ENCODE results near the gene PARVA. TPM values are rescaled to one million over a fixed set of nuclear protein-coding genes. Genes with fewer than 3 reads are reported as not detected.
"Not testable (repeated sequence)": the region's sequence is repeated elsewhere in the genome, so short reads cannot be mapped to it uniquely, and the experiment has no call there.

The PARVA gene
- total RNA-seq, 1 experiment from 2014 or later: 47.8 TPM

- DNase-seq (ENCODE audit: low read depth): no peak
These were observed 126.5 kb downstream of the PARVA start for GRCh38 chr11:12503886-12504285.

GRCh38 chr11:12505183-12505582 lies 127.8 kb downstream of the PARVA start:
- DNase-seq (ENCODE audit: low read depth): no peak

- peak; percentile 26 for DNase-seq (ENCODE audit: low read depth)
These were observed 129.1 kb downstream of the PARVA start for GRCh38 chr11:12506404-12506921.

GRCh38 chr11:12507391-12507790 lies 130.0 kb downstream of the PARVA start:
- no peak for DNase-seq (ENCODE audit: low read depth)

GRCh38 chr11:12508151-12508751 lies 130.9 kb downstream of the PARVA start:
- peak; percentile 32 for DNase-seq (ENCODE audit: low read depth)

GRCh38 chr11:12509371-12509770 lies 132.0 kb downstream of the PARVA start:
- DNase-seq (ENCODE audit: low read depth): no peak

GRCh38 chr11:12512132-12512531 lies 134.8 kb downstream of the PARVA start:
- no peak for DNase-seq (ENCODE audit: low read depth)

GRCh38 chr11:12512826-12513395 lies 135.5 kb downstream of the PARVA start:
- DNase-seq (ENCODE audit: low read depth): no peak

GRCh38 chr11:12516387-12517105 lies 139.2 kb downstream of the PARVA start:
- DNase-seq (ENCODE audit: low read depth): no peak

- no peak for DNase-seq (ENCODE audit: low read depth)
These were observed 139.9 kb downstream of the PARVA start for GRCh38 chr11:12517306-12517705.

GRCh38 chr11:12517741-12518140 lies 140.4 kb downstream of the PARVA start:
- no peak for DNase-seq (ENCODE audit: low read depth)

GRCh38 chr11:12518606-12519385 lies 141.4 kb downstream of the PARVA start:
- no peak for DNase-seq (ENCODE audit: low read depth)

GRCh38 chr11:12520054-12520453 lies 142.7 kb downstream of the PARVA start:
- no peak for DNase-seq (ENCODE audit: low read depth)

GRCh38 chr11:12520576-12520975 lies 143.2 kb downstream of the PARVA start:
- not testable (repeated sequence) for DNase-seq (ENCODE audit: low read depth)

- DNase-seq (ENCODE audit: low read depth): no peak
These were observed 146.0 kb downstream of the PARVA start for GRCh38 chr11:12523180-12523924.

- DNase-seq (ENCODE audit: low read depth): no peak
These were observed 147.5 kb downstream of the PARVA start for GRCh38 chr11:12524865-12525264.

- DNase-seq (ENCODE audit: low read depth): no peak
These were observed 148.2 kb downstream of the PARVA start for GRCh38 chr11:12525466-12526055.

- DNase-seq (ENCODE audit: low read depth): peak; percentile 64
These were observed 149.4 kb downstream of the PARVA start for GRCh38 chr11:12526789-12527188.

- DNase-seq (ENCODE audit: low read depth): no peak
These were observed 151.1 kb downstream of the PARVA start for GRCh38 chr11:12528487-12528886.

GRCh38 chr11:12529041-12529440 lies 151.7 kb downstream of the PARVA start:
- no peak for DNase-seq (ENCODE audit: low read depth)

- DNase-seq (ENCODE audit: low read depth): no peak
These were observed 152.4 kb downstream of the PARVA start for GRCh38 chr11:12529793-12530192.
